PC-3 (cell line): ENCODE measurements around the gene CLIP1.

ENCODE experiments used
- CTCF ChIP-seq: fragments of 300-600 bp; sonication (generic); conservative IDR thresholded peaks from 2 replicates; pipeline ENCODE4 v1.5.1; 2017; ENCODE audit warnings: antibody characterized with exemption, low read depth, mild to moderate bottlenecking, low read length
- EZH2 ChIP-seq: fragments of 300-600 bp; sonication (generic); IDR thresholded peaks from one replicate; pipeline ENCODE4 v1.6.1; 2017; ENCODE audit warnings: antibody characterized with exemption, mild to moderate bottlenecking, low read length; ENCODE audit not compliant: unreplicated experiment

DNA sequence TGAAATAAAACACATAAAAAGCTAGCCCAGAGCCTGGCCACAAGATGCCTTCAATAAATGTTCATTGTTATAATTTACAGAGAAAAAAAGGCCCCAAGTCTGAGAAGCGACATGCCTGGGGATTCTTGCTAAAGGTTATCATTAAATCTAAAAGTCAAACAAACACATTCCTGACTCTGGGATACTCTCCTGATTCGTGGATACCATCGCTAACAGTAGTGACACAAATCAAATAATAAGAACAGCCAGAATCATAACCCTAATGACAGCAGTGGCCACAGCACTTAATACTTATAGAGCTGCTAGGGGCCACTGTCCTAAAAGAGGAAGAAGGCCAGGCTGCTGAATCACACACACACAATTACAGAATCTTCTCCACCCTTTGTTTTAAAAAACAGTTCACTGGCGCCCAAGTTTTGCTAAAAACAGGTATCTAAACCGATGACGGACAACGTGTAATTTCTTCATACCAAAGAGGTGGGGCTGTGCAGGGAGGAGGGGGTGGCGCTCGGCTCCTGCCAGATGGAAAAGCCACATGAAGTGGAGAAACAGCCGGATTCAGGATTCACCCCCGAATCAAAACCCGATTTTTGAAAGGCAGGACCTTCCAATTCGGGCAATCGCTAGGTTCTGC is 1.2 kb downstream of the CLIP1 start:
- TF ChIP-seq CTCF, result no peak
- TF ChIP-seq EZH2, result no peak
